HG02759 (cell line): ENCODE measurements around the gene KLF11.
"Not testable (repeated sequence)": the region's sequence is repeated elsewhere in the genome, so short reads cannot be mapped to it uniquely, and the experiment has no call there.

ENCODE experiments used
- ATAC-seq: cut with Tn5 transposase; IDR thresholded peaks from one replicate; pipeline ENCODE4 v1.9.1; 2021; ENCODE audit warnings: mild to moderate bottlenecking, moderate library complexity; ENCODE audit not compliant: unreplicated experiment

The KLF11 gene

DNA sequence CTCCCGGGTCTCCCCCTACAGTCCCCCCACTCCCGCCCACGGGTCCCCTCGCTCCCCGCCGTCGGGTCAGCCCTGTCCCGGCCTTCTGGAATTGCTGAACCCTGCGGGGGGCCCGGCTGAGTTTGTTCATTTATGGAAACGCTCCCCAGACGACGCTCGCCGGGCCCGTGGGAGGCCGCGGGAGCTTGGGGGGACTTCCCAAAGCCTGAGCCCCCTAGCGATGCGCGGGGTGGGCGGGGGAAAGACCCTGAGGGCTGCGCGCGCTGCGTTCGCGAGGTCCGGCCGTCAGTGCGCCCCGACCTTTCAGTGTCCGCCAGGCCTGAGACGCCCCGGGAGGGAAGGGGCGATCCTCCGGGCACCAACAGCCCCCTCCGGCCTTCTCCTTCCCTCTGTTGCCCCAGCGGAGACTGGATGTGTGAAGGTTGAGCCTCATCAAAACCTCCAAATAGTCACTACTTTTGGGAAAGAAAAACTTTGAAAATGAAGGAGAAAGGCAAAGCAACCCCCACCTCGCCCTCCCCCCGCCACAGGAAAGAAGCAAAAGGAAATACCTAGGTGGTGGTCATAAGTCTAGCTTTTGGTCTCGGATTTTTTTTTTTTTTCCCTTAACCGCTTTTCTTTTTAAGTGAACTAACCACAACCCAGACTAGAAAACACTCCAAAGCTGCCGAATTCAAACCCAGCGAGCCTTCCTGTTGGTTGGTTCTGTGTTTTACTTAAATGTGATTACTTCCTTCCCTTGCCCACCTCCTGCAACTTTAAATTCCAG is 37.4 kb downstream of the KLF11 start:
- peak; percentile 29 for ATAC-seq

DNA sequence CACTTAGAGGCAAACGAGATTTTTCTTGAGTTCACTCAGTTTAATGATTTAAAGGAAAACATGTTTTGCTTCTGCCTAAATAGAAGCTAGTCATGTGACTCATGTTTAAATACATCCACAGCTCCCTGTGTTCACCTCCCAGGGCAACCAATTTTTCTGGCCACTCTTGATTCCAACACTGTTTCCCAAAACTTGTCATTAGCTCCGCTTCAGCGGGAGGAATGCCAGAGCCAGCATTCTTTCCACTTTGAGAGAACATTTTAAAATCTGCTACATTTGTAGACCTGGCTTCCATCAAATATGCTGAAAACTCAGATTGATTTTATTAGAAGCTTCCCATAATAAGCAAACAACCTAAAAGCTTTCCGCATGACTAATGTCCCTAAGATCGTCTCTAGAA is 39.7 kb downstream of the KLF11 start:
- no peak for ATAC-seq

DNA sequence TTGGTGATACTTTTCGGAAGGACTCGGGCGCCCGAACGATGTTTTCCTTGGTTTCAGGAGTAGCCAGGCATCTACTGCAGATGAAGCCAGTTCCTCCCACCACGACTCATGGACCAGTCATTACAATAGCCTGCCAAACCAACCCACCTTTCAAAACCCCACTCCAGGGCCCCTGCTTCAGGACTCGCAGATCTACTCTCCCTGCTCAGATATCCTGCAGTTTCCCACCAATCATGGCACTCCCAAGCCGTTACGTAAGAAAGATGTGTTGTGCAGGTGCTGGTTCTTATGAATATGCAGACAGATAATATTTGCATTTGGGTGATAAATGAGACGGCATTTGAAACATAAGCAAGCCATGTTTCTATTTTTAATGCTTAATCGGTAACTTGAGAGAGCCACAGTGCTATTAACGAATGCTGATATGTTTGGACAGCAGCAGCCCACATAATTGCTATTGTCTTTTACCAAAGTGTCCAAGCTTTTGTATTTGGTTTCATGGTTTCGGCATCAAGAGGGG is 40.4 kb downstream of the KLF11 start:
- ATAC-seq = peak; percentile 20

DNA sequence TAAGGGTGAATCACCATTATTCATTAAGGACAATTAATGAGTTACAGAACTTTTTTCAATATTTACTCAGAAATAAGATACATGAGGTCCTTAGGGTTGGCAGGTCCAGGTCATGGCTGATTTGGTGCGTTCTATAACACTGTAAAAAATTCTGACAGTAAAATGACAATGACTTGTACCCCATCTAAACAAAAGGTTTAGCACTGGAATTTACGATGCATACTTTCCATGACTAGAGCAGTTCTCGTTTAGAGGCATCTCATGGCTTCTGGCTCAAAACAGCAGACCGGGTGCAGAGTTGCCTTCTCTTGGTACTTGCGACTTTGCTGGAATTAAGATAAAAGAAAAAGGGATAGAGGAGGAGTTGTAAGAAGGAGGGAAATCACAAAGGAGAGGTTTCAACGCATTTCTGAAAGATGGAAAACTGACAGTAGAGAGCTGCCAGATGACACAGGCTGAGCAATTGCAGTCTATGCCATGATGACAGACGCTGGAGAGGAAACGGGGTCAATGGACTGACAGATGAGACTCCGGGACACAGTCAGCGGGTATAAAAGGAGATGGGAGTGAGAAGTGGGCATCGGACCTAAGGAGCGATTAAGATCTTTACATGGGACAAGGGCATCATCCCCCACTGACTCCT is 41.0 kb downstream of the KLF11 start:
- no peak for ATAC-seq

DNA sequence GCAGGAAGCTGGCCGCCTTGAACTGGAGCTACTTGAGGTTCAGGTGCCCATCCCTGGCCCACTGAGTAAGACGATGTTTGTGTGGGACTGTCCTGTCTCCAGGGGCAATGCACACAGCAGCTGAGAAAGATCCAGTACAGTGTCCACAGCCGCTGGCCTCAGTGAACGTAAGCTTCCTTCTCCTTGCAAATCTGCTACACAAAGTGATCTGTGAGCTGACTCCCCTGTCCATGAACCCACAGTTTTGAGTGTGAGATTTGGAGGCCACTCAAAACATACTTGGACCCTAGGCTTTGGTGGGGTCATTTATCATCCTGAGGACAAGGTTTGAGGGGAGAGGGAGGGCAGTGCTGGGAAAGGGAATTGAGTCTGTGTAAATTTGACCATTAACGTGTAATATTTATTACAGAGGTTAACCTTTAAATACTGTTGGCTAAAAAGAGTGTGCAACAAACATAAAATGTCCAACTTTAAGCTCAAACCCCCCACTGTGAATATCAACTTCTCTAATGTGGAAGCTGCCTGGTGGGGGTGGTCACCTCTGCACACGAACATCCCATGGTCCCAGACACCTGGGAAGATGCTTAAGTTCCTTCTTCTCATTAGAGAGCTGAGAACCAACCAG is 41.8 kb downstream of the KLF11 start:
- ATAC-seq = no peak

DNA sequence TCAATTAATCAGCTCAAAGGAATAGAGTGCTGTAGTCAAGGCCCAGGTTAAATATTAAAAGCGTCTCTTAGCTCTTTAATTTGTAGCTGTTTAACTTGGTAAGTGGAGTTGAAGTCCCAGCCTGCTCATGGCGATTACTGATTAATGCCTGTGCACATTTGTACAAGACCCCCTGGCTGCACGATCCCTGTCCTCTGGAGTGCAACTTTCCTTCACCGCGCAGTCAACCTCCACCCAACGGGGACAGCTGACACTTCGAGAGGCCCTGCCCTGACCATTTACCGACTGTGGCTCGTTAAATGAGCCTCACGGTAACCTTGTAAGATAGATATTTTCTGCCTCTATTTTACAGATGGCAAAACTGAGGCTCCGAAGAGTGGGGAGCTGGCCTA is 42.3 kb downstream of the KLF11 start:
- no peak for ATAC-seq

DNA sequence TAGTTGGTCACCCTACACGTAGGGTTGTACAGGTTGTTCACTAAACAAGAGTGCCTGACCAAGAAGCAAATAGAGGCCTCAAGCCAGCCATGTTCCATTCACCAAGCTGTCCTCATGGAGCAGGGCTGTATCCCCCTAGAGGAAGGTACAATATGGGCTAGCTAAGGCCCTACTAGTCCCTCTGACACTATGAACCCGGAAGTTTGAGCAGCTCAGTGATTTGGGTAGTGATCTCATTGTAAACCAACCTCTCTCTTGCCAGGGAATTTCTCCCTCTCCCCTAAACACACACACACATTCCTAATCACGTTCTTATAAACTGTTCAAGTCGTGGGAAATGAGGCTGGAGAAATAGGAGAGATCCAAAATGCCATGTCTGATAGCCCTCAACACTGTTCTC is 43.6 kb downstream of the KLF11 start:
- no peak for ATAC-seq

DNA sequence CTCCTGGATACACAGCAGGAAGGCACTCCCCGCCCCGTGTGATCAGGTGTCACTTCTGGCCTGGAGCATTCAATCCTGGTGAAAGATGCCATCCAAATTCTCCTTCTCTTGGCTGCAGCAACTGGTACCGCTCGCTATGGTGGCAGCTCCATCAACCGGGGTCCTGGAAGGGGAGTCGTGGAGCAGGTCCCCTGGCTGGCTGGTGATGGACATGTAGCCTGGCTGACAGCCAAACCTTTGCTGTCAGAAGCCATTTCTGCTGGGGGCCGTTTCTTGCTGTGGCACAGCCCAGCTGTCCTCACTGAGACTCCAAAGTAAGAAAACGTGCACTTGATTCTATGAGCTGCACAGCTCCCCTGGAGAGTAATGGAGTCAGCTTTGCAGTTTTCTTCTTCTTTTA is 44.0 kb downstream of the KLF11 start:
- no peak for ATAC-seq

DNA sequence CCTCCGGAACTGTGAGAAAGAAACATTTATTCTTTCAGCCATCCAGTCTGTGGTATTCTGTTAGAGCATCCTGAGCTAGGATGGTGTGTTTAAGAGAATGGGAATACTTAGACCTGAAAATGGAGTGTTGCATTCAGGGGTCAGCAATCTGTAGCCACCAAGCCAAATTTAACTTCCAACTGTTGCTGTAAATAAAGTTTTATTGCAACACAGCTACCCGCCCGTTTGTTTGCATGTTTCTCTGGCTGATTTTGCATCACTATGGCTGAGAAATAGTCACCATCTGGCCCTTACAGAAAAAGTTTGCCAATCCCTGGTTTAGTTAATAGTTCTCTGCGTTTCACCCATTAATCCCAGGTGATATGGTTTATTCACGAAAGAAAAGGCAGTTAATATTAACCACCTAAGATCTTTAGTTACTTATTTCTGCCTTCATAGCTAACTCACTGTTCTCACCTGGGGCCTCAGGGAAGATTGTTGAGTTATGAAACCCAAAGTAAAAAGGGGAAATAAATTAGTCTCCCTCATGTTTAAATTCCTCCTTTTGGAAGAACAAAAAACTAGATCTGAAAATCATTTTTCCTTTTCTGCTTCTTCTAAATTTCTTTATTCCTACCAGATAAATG is 46.3 kb downstream of the KLF11 start:
- ATAC-seq = peak; percentile 49

DNA sequence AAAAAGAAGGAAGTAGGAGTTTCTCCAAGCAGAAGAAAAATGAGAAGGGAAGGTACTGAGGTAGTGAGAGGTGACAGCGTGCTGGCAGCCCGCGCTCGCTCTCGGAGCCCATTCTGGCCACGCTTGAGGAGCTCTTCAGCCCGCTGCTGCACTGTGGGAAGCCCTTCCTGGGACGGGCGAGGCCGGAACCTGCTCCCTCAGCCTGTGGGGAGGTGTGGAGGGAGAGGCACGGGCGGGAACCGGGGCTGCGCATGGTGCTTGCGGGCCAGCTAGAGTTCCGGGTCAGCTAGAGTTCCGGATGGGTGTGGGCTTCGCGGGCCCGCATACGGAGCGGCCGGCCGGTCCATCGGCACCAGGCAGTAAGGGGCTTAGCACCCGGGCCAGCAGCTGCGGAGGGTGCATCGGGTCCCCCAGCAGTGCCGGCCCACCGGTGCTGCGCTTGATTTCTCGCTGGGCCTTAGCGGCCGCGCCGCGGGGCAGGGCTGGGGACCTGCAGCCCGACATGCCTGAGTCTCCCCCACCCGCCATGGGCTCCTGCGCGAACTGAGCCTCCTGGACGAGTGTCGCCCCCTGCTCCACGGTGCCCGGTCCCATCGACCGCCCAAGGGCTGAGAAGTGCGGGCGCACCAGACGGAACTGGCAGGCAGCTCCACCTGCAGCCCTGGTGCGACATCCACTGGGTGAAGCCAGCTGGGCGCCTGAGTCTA is 48.0 kb downstream of the KLF11 start:
- ATAC-seq = peak; percentile 44

DNA sequence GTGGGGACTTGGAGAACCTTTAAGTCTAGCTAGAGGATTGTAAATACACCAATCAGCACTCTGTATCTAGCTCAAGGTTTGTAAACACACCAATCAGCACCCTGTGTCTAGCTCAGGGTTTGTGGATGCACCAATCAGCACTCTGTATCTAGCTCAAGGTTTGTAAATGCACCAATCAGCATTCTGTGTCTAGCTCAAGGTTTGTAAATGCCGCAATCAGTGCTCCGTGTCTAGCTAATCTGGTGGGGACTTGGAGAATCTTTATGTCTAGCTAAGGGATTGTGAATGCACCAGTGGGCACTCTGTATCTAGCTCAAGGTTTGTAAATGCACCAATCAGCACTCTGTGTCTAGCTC is 48.5 kb downstream of the KLF11 start:
- not testable (repeated sequence) for ATAC-seq

DNA sequence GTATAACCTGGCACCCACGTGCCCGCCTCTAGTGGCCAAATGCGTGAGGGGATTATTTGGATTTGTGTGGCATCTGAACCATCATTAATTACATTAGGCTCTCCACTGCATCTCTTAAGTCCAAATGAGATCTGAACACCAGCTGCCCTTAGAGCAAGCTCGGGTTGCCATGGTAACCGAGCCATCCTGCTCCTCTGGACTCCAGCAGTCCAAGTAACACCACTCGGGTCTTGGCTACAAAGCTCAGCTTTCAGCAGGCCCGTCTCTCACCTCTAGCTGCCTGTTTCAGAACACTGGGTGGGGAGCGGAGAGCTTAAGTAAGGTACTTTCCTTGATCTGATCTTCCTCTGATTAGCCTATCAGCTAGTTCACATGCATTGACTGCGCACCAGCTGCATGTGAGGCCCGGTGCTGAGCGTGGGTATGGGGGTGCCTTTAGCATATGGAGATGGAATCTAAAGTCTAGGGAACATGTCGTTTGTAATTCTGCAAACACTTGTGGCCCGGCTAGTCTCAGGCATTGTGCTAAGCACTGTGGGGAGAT is 51.0 kb downstream of the KLF11 start:
- no peak for ATAC-seq

DNA sequence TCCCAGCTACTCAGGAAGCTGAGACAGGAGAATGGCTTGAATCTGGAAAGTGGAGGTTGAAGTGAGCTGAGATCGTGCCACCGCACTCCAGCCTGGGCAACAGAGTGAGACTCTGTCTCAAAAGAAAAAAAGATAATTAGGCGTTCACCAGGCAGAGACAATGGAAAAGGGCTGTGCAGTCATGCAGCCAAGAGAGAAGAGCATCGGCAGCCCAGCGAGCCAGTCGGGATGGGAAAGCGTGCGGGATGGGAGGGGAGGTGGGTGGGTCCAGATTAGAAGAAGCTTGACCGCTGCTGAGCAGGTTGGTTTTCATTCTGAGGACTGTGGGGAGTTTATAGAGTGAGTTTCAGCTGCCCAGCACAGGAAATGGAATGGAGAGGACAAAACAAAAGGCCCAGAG is 51.8 kb downstream of the KLF11 start:
- no peak for ATAC-seq

DNA sequence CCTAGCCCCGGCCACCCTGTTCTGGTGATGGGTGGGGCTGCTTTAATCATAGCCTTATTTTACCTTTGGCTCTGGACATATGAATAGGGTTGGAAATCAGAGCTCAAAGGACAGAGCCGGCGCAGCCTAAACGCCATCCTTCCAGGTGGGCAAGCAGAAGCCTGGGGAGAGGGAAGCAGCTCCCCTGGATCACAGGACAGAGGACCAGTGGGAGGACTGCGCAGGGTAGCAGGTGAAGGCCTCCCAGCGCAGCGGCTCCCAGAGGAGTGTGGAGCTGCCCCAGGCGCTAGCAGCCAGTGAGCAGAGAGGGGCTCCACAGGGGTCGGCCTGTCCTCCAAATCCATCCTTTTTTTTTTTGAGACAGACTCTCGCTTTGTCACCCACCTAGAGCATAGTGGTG is 53.3 kb downstream of the KLF11 start:
- no peak for ATAC-seq

DNA sequence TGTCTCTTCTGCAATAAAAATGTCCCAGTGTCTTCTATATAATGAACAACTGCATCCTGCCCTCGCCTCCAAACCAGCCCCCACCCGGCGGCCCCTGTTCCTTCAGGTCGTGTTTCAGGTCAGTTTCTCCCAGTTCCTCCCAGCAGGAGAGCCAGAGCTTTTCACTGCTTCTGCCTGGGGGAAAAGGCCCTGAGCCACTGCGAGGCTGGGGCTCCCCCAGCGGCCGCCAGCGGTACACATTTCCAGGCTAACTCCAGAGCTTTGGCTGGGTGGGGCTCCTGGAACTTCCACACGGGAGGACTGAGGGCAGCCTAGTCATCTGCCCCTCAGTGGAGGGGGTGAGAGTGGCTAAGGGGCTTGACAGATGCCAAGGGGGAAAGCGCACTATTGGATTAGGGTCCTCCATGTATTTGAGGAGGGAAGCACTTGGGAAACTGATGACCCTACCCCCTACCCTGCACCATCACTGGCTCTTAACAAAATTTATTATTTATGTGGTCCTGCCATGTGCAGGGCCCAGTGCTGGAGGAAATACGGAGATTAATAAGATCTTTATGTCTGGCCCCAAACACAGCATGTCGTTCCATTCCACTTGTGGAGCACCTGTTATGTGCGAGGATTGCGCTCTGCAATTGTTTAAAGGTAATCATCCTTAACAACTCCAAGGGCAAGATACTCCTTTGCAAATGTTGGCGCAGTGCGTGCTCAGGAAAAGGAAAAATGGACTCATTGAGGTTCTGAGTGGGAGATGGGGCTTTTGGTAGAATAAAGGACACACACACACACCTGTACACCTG is 54.2 kb downstream of the KLF11 start:
- peak; percentile 90 for ATAC-seq

DNA sequence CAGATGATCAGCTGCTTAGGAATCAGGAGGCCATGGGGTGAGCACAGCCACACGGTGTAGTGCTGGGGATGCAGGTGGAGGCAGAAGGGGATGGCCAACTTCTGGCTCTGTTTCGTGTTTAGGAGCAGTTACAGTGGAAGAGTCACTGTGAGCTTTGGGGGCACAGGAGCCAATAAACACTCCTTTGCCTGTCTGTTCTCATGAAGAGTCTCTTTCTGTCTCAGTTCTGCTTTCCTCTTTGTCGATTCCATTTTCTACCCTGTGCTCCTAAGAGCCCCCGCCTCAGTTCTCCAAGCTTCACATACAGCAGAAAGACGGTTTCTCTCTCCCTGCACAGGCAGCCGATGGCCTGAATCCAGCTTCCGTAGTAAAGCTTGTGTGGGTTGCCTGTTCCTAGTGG is 58.1 kb downstream of the KLF11 start:
- ATAC-seq = no peak

DNA sequence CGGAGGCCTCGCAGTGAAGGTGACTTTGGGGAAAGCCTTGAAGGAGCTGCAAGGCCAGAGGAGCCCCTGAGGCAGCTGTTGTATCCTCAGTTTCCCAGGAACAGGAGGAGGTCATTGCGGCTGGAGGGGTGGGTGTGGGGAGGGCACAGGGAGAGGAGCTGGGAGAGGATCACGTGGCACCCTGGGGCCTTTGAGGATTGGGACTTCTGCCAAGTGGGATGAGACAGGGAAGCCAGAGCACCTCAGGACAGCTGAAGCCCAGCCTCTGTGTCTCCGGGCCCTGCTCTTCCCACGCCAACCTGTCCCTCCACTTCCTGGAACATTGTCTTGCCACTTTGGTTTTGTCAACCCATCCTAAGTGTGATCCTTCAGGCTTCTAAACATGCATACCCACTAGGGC is 59.8 kb downstream of the KLF11 start:
- ATAC-seq = no peak
